GM12801 (cell line): ENCODE measurements around the gene TSC2.

Experiments
- TF ChIP-seq, protein P1 (sequence below): IDR thresholded peaks from one replicate; pipeline ENCODE4 v1.5.1; 2011; ENCODE audit warnings: control low read depth; ENCODE audit not compliant: insufficient read length; ENCODE audit errors: extremely low read depth

The TSC2 gene

DNA sequence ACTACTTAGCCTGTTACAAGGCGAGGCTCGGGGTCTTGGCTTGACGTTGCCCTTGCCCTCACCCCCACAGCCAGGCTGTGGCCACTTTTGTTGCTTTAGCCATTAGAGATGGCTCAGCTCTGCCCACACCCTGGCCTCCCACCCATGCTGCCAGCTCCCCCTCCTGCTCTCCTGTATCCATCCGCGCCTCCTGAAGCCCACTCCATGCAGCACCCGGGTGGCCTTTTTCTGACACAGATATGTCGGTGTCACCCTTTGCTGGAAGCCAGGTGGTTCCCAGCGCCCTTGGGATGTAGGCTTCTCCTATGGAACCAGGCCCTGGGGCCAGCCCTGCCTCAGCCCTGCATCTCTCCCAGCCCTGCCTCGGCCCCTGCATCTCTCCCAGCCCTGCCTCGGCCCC, 9.7 kb downstream of the TSC2 start:
- TF ChIP-seq, protein P1, sequence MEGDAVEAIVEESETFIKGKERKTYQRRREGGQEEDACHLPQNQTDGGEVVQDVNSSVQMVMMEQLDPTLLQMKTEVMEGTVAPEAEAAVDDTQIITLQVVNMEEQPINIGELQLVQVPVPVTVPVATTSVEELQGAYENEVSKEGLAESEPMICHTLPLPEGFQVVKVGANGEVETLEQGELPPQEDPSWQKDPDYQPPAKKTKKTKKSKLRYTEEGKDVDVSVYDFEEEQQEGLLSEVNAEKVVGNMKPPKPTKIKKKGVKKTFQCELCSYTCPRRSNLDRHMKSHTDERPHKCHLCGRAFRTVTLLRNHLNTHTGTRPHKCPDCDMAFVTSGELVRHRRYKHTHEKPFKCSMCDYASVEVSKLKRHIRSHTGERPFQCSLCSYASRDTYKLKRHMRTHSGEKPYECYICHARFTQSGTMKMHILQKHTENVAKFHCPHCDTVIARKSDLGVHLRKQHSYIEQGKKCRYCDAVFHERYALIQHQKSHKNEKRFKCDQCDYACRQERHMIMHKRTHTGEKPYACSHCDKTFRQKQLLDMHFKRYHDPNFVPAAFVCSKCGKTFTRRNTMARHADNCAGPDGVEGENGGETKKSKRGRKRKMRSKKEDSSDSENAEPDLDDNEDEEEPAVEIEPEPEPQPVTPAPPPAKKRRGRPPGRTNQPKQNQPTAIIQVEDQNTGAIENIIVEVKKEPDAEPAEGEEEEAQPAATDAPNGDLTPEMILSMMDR: no peak

DNA sequence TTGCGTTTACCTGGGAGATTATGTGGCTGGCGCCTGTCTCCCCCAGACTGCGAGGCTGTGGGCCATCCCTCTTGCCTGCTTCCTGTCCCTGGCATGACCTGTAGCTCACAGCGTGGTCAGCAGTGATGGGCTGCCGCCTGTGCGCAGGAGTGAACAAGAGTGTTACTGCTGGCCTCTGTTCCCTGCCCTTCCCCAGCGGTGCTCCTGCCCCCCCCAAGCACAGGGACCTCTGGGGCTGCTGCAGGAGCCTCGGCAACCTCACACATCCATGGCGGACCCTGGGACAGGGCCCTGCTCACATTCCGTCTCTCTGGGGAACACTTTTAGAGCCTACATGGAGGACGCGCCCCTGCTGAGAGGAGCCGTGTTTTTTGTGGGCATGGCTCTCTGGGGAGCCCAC, 10.6 kb downstream of the TSC2 start:
- TF ChIP-seq, protein P1: no peak

DNA sequence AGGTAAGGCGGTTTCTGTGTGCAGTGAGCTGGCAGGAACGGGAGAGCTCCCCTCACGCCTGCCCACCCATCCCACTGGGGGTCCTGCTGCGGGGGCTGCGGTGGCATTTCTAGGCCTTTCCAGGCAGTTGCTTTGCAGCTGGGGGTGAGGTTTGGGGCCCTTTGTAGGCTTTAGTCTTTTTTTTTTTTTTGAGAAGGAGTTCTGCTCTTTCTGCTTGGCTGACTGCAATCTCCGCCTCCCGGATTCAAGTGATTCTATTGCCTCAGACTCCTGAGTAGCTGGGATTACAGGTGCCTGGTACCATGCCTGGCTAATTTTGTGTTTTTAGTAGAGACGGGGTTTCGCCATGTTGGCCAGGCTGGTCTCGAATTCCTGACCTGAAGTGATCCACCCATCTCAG, 11.1 kb downstream of the TSC2 start:
- TF ChIP-seq, protein P1: no peak

DNA sequence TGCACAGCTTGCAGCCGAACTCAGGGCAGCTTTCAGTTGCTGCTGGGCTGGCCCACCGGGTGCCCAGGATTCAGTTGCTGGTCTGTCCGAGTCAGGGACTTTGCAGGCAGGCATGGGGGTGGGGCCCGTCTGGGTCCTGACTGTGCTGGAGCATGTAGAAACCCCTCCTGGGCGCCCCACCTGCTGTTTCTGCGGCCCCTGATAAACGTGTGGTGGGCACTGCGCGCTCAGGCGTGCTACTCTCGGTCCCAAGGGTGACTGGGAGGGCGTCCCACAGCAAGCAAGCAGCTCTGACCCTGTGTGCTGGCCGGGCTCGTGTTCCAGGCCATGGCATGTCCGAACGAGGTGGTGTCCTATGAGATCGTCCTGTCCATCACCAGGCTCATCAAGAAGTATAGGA, 12.6 kb downstream of the TSC2 start:
- TF ChIP-seq, protein P1: no peak

DNA sequence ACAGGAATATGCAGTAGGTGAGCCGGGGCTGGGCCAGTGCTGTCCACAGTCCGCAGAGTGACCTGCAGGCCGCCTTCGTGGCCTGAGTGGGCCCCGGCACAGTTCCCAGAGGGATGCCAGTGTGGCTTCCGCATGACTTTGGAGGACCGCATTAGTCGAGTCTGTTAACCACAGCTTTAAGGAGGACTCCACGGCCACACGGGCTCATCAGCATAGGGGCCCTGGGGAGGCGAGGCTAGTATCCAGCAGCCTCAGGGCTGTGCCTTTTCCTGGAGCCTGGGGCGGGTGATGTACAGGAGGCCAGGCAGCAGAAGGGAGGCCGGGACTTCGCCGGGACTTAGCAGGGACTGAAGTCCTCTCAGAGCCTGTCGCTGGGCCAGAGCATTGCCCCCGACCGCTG, 13.2 kb downstream of the TSC2 start:
- TF ChIP-seq, protein P1: no peak

DNA sequence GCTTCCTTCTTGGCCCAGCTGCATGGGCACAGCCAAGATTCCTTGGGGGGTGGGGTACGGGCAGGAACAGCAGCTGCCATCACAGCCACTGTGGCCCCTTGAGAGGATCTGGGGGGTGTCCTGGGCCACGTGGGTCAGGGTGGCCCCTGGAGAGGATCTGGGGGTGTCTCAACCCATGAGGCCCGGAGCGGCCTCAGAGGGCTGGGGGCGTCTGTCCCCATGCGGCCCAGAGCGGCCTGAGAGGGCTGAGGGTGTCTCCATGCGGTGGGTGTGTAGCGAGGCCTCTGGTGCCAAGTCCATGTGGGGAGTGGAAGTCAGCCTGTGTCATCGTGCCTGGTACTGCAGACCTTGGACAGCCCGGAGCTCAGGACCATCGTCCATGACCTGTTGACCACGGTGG, 13.7 kb downstream of the TSC2 start:
- TF ChIP-seq, protein P1: no peak

DNA sequence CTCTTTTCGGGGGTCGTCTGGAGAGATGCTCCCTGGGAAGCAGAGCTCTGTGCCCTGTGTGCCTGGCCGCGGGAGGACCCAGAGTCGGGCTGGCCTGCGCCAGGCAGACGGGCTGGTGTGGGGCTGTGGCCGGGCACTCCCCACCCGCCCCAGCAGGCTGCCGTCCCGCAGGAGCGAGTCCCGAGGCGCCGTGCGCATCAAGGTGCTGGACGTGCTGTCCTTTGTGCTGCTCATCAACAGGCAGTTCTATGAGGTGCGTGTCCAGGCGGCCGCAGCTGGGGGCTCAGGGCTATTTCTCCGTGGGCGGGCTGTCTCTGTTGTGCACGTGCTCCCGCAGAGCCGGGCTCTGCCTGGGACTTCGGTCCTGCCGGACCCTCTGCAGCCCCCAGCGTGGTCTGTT, 15.0 kb downstream of the TSC2 start:
- TF ChIP-seq, protein P1: no peak

DNA sequence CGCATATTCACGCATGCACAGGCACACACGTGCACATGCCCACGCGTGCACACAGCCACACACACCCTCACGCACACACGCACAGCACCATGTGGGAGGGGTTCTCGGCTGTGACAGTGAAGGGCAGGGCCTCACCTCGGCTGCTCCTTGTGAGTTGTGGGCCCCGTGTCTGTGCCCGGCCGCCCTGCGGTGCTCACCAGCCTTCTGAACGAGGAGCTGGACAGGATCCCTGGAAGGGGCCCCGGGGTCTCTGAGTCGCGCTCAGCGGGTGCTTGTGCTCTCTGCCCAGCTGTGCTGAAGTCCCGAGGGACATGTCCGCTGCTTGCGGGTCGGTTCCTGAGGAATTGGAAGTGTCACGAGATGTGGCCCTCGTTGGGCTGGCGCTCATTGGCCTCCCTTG, 16.1 kb downstream of the TSC2 start:
- TF ChIP-seq, protein P1: no peak
